ENCODE measurements around the gene CBX5. TPM values are rescaled to one million over a fixed set of nuclear protein-coding genes. Genes with fewer than 3 reads are reported as not detected.

CBX5 gene
- total RNA-seq, 1 donor from 2014 or later, result 227 TPM

DNA sequence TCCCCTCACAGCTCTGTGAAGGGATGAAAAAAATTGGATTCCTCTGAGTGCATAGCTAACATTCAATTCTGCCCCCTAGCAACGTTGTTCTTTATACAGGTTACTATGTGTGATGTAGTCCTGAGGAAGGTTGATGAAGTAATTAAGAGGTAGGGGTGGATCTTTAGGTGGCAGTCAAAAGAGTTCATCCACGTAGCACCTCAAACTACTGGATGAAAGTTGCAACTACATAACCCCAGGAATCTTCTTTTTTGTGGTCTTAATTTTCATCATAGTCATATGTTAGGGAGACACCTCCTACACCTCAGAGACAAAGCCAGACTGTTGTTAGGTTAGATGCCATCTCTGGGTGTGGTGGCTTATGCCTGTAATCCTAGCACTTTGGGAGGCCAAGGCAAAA, 31.1 kb upstream of the CBX5 start:
- DNase-seq (ENCODE audit: extremely low spot score, unreplicated experiment), result no peak
- H3K27me3 Mint-ChIP-seq, result no peaks in the 10 kb centered on the region
- H3K36me3 Mint-ChIP-seq, result no peaks in the 10 kb centered on the region
- no peaks in the 10 kb centered on the region for H3K9me3 Mint-ChIP-seq
- H3K4me1 Mint-ChIP-seq (ENCODE audit: unreplicated experiment), result no peaks in the 10 kb centered on the region
- H3K27ac Mint-ChIP-seq, result no peak overlapping the region
- no peak overlapping the region for H3K4me3 Mint-ChIP-seq
- TF ChIP-seq, protein P1, sequence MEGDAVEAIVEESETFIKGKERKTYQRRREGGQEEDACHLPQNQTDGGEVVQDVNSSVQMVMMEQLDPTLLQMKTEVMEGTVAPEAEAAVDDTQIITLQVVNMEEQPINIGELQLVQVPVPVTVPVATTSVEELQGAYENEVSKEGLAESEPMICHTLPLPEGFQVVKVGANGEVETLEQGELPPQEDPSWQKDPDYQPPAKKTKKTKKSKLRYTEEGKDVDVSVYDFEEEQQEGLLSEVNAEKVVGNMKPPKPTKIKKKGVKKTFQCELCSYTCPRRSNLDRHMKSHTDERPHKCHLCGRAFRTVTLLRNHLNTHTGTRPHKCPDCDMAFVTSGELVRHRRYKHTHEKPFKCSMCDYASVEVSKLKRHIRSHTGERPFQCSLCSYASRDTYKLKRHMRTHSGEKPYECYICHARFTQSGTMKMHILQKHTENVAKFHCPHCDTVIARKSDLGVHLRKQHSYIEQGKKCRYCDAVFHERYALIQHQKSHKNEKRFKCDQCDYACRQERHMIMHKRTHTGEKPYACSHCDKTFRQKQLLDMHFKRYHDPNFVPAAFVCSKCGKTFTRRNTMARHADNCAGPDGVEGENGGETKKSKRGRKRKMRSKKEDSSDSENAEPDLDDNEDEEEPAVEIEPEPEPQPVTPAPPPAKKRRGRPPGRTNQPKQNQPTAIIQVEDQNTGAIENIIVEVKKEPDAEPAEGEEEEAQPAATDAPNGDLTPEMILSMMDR (conservative IDR thresholded peaks at IDR 0.05), result no peak

GRCh38 chr12:54306925-54307741, 27.2 kb upstream of the CBX5 start:
- no peaks in the 10 kb centered on the region for H3K36me3 Mint-ChIP-seq
- no peak overlapping the region for H3K4me3 Mint-ChIP-seq
- no peak for DNase-seq (ENCODE audit: extremely low spot score, unreplicated experiment)
- H3K27me3 Mint-ChIP-seq, result peaks cover 9% of the 10 kb centered on the region
- H3K4me1 Mint-ChIP-seq (ENCODE audit: unreplicated experiment), result peaks cover 8% of the 10 kb centered on the region
- H3K9me3 Mint-ChIP-seq, result no peaks in the 10 kb centered on the region
- TF ChIP-seq, protein P1 (conservative IDR thresholded peaks at IDR 0.05), result no peak
- no peak overlapping the region for H3K27ac Mint-ChIP-seq

DNA sequence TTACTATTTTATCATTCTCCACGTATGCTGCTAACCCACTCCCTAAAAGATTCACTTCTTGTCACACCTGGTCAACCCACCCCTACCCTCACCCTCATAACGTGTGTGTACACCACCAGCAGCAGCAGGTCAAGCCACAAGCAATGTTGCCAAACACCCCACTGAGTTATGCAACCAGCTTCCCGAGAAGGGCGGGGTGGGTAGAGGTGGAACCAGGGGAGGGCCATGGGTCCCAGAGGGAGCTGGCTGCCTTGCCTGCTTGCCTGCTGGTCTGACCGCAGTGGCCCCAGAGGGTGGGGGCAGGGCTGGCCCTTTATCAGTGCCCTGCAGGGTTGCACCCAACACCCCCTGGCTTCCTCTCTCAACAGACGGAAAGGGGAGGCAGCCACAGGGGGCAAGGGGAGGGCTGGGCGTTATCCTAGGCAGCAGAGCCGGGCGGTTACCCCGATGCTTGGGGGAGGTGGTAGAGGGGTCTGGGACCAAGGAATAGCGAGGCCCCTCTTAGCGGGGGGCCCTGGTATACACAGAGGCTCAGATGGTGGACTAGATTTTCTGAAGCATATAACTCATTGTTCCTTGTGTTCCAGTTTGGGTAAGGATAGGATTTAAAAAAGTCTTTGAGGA, 24.4 kb upstream of the CBX5 start:
- H3K27ac Mint-ChIP-seq, result no peak overlapping the region
- H3K4me3 Mint-ChIP-seq, result no peak overlapping the region
- peaks cover 18% of the 10 kb centered on the region for H3K27me3 Mint-ChIP-seq
- no peaks in the 10 kb centered on the region for H3K36me3 Mint-ChIP-seq
- no peak for DNase-seq (ENCODE audit: extremely low spot score, unreplicated experiment)
- H3K9me3 Mint-ChIP-seq, result no peaks in the 10 kb centered on the region
- peaks cover 29% of the 10 kb centered on the region for H3K4me1 Mint-ChIP-seq (ENCODE audit: unreplicated experiment)
- TF ChIP-seq, protein P1 (conservative IDR thresholded peaks at IDR 0.05), result no peak

GRCh38 chr12:54303640-54304039, 23.7 kb upstream of the CBX5 start:
- no peak overlapping the region for H3K27ac Mint-ChIP-seq
- no peaks in the 10 kb centered on the region for H3K36me3 Mint-ChIP-seq
- H3K9me3 Mint-ChIP-seq, result no peaks in the 10 kb centered on the region
- peaks cover 21% of the 10 kb centered on the region for H3K27me3 Mint-ChIP-seq
- peaks cover 29% of the 10 kb centered on the region for H3K4me1 Mint-ChIP-seq (ENCODE audit: unreplicated experiment)
- no peak overlapping the region for H3K4me3 Mint-ChIP-seq
- DNase-seq (ENCODE audit: extremely low spot score, unreplicated experiment), result no peak
- TF ChIP-seq, protein P1 (conservative IDR thresholded peaks at IDR 0.05), result no peak

DNA sequence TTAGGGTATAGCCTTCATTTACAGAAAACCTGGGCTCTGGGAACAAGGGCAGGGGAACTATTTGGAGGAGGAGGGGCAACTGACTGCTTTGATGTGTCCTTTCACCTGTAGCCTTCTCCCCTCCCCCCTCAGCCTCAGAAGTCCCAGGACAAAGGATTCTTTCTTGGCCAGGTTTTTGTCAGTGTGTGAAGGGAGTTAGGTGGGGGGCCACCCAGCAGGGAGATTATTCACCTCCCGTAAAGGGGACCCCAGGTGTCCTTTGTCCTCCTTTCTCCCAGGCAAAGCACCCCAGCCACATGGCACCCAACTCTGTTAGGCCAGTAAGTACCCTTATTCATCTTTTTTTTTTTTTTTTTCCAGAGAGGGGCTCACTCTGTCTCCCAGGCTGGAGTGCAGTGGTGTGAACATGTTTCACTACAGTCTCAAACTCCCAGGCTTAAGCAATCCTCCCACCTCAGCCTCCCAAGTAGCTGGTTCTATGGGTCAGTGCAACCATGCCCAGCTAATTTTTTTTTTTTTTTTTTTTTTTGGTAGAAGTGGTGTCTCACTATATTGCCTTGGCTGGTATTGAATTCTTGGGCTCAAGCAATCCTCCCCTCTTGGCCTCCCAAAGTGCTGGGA, 21.6 kb upstream of the CBX5 start:
- H3K4me3 Mint-ChIP-seq, result peak overlapping the region; percentile 77
- peaks cover 29% of the 10 kb centered on the region for H3K4me1 Mint-ChIP-seq (ENCODE audit: unreplicated experiment)
- no peak for DNase-seq (ENCODE audit: extremely low spot score, unreplicated experiment)
- H3K27me3 Mint-ChIP-seq, result peaks cover 21% of the 10 kb centered on the region
- TF ChIP-seq, protein P1 (conservative IDR thresholded peaks at IDR 0.05), result no peak
- no peak overlapping the region for H3K27ac Mint-ChIP-seq
- H3K36me3 Mint-ChIP-seq, result no peaks in the 10 kb centered on the region
- H3K9me3 Mint-ChIP-seq, result no peaks in the 10 kb centered on the region
